Vagina (tissue), 2 donors: Measurements from ENCODE around the gene DPH3.

Experiments
- CTCF ChIP-seq, 3 experiments: fragments of 450-650 bp in 2 of 3; fragments of 200-600 bp in 1 of 3; sonication (generic) in 1 of 3; IDR thresholded peaks; one replicate each; pipeline ENCODE4 v1.5.1; 2017 to 2019; ENCODE audit warnings: antibody characterized with exemption in 3 of 3, mild to moderate bottlenecking in 2 of 3, moderate library complexity in 2 of 3
- POLR2A ChIP-seq, 2 donors: fragments of 450-650 bp; IDR thresholded peaks; one replicate each; pipeline ENCODE4 v1.6.1; 2017; ENCODE audit warnings: antibody characterized with exemption in 2 of 2, mild to moderate bottlenecking in 2 of 2, moderate library complexity in 2 of 2
- POLR2AphosphoS5 ChIP-seq, 2 donors: sonication (generic); formaldehyde crosslinking; IDR thresholded peaks; one replicate each; pipeline ENCODE4 v1.9.0; 2017; ENCODE audit warnings: antibody characterized with exemption in 2 of 2, mild to moderate bottlenecking in 2 of 2, low read depth in 1 of 2; ENCODE audit not compliant: insufficient read depth in 1 of 2

GRCh38 chr3:16255726-16256125 lies 9.0 kb downstream of the DPH3 start:
- no peak for TF ChIP-seq POLR2AphosphoS5 (IDR thresholded peaks at IDR 0.05; ENCODE audit: insufficient read depth in 1 of 2, low read depth in 1 of 2)
- no peak for TF ChIP-seq CTCF (IDR thresholded peaks at IDR 0.05)
- TF ChIP-seq POLR2A (IDR thresholded peaks at IDR 0.05): no peak
